ENCODE measurements around the gene CHAC2.
"Not testable (repeated sequence)": the region's sequence is repeated elsewhere in the genome, so short reads cannot be mapped to it uniquely, and the experiment has no call there.

The CHAC2 gene

DNA sequence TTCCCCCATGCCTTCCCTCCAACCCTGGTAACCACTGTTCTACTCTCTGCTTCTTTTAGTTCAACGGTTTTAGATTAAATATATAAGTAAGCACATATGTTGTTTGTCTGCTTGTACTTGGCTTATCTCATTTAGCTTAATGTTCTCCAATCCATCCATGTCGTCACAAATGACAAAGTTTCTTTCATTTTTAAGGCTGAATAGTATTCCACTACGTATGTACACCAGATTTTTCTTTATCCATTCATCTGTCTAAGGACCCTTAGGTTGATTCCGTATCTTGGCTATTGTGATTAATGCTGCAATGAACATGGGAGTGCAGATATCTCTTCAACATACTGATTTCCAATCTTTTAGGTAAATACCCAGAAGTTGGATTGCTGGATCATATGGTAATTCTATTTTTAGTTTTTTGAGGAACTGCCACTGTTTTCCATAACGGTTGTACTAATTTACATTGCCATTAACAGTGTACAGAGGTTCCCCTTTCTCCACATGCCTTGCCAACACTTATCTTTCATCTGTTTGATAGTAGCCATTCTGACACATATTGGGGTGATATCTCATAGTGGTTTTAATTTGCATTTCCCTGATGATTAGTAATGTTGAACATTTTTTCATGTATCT, 11.0 kb downstream of the CHAC2 start:
- no peak for DNase-seq

DNA sequence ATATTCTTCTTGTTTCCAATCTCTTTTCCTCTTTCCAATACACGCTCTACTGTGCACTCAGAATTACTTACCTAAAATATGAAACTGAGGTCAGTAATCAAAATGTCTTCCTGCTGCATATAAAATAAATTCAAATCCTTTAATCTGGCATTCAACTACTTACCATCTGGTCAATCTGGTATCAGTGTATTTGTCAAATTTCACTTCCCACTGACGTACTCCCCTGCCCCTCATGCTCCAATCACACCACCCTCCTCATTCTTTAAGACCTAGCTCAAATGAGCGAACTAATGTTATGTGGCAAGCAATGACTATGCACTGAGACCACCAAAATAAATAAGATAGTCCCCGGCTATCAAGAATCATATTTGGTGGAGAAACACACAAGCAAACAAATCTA, 12.5 kb downstream of the CHAC2 start:
- no peak for DNase-seq

DNA sequence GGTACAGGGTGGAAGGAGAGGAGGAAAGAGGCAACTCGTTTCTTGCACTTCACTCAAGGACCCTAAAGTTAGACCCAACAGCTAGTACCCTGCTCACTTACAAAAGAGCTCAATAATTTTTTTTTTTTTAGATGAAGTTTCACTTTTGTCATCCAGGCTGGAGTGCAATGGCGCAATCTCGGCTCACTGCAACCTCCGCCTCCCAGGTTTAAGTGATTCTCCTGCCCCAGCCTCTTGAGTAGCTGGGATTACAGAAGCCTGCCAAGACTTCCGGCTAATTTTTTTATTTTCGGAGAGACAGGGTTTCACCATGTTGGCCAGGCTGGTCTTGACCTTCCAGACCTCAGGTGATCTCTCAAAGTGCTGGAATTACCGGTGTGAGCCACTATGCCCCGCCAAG, 15.1 kb downstream of the CHAC2 start:
- DNase-seq: no peak

DNA sequence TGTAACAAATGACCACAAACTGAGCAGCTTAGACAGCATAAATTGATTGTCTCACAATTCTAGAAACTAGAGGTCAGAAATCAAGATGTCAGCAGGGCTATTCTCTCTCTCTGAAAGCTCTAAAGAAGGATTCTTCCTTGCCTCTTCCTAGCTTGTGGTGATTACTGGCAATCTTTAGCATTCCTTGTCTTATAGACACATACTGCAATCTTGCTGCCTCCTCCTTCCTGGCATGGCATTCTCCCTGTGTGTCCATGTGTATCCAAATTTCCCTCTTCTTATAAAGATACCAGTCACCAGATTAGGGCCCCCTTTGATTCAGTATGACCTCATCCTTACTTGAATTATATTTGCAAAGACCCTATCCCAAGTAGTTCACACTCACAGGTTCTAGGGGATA, 16.8 kb downstream of the CHAC2 start:
- DNase-seq: no peak

- no peak for DNase-seq
Observed at GRCh38 chr2:53785366-53785765, 17.8 kb downstream of the CHAC2 start.

DNA sequence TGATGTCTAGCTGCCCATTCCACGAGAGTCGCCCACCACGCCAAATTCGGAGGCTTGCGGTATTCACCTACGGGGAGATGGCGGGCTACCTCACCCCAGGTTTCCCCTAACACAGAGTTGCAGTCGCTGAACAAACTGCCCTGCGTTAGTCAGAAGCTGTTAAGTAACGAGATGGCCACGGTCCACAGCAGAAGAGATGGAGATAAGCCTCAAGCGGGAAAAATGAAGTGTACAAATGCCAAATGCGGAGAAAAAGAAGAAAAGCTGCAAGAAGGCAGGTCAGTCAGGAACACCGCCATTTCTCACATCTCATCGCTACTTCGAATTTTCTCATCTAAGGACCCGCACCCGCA, 18.7 kb downstream of the CHAC2 start:
- no peak for DNase-seq

DNA sequence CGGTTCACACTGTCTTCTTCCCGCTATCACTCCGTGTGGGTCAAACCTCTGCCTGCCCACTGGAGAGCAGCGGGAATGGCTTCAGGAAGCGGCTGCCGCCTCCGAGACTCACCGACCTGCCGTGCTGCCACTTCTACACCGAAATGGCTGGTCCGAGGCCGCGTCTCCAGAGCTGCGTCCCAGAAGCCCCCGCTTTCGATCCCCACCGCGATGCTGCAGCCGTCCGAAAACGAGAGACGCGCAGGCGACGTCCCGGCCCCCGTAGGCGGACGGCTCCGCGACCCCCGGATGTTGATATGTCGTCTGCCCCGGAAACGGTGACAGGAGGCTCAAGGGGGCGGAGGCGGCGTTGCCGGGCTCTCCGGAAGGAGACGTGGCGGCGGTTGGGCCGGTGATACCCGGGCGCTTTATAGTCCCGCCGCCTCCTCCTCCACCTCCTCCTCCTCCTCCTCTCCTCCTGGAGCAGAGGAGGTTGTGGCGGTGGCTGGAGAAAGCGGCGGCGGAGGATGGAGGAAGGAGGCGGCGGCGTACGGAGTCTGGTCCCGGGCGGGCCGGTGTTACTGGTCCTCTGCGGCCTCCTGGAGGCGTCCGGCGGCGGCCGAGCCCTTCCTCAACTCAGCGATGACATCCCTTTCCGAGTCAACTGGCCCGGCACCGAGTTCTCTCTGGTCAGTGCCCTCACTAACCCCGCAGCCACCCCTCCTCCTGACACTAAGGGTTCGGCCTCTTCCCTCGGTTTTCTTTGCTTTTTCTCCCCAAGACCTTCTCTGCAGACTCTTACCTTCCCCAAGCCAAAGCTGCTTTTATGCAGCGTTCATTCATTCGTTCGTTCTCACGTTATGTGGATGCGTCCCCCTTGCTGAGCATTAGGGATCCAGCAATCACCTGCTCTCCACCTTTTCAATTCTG, 19.4 kb downstream of the CHAC2 start, which contains the start of the genes ASB3 and ERLEC1:
TSS of gene ASB3 (minus strand) at position 249 of the 909 bp plus-strand sequence. CDS start 21,381 bp downstream, outside the sequence.
TSS of gene ERLEC1 (plus strand) at position 340 of the 909 bp plus-strand sequence. CDS start at position 507, 167 bp downstream.
- peak; percentile 49 for DNase-seq

DNA sequence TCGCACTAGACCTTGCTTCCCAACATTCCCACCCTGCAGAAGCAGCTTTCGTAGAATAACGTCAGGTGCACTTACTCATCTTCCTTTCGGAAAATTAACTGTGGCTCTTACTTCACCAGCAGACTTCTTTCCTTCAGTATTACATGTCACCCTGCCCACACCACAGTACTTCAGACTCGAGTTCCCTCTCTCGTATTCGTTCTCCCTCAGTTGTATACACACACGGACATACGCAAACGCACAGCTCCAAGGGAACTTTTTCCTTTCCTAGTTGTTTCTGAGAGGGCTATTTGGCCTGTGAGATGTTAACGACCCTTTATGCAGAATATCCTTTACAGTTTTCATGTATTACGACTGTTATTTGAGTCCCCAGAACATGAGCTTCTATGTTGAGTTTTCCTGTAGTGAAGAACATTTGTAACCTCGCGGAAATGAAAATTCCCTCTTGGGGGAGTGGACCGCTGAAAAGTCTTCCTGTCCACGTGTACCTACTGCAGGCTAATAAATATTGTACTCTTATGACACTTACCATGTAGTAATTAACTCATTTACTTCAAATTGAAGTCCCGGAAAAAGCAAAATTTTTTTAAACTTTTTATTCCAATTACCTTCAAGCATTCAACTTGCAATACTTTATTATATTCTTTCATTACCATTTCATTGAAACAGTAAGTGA, 20.1 kb downstream of the CHAC2 start:
- DNase-seq: no peak

DNA sequence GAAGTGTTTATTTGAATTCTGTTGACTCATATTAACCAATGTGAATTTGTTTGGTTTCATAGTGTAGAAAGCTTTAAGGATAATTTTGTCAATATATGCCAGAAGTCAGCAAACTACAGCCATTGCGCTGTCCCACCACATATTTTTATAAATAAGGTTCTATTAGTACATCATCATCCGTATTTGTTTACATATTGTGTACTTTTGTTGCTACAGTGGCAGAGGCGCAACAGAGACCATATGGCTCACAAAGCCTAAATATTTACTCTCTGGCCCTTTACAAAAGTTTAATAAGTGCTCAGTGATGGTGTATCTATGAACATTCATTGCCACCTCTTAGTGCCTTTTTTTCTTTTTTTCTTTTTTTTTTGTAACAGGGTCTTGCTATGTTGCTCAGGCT, 25.7 kb downstream of the CHAC2 start:
- DNase-seq: no peak

GRCh38 chr2:53793821-53794220, 26.2 kb downstream of the CHAC2 start:
- no peak for DNase-seq

DNA sequence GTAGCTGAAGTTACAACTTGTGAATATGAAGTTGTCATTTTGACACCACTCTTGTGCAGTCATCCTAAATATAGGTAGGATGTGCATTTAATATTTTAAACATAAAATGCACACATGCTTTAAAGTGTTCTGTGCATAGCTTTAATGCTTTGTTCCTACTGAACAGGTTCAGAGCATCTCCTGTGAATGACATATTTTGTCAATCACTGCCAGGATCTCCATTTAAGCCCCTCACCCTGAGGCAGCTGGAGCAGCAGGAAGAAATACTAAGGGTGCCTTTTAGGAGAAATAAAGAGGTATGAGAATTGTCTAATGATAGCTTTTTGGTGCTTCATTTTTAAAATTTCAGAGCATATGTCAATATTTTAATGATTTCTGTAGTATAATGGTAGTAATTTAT, 33.9 kb downstream of the CHAC2 start:
- DNase-seq: no peak

- DNase-seq: no peak
Observed at GRCh38 chr2:53802617-53803151, 35.1 kb downstream of the CHAC2 start.

GRCh38 chr2:53811601-53812000, 44.0 kb downstream of the CHAC2 start:
- no peak for DNase-seq

- DNase-seq: no peak
Observed at GRCh38 chr2:53813151-53813550, 45.5 kb downstream of the CHAC2 start.

DNA sequence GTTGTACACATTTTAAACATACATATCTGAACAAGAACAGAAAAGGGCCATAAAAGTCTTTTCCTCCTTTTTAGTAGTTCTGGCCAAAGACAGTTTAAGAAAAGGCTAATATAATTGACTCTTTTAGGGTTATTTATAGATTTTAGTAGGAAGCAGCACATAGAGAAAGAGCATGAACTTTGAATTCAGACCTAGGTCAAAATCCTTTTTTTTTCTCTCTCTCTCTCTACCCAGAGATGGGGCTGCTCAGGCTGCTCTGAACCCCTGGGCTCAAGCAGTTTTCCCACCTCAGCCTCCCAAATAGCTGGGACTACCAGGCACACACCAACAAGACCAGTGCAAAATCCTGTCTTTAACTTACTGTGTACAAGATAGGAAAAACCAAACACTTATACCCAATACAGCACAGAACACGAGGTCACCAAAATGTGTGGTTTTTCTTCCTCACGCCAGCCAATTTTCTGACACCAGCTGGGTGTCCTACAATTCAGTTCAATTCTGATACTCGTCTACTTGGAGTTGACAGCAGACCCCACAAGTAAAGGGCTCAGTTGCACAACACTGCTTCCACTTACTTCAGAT, 51.3 kb downstream of the CHAC2 start:
- DNase-seq: no peak

- DNase-seq: no peak
Observed at GRCh38 chr2:53819634-53820033, 52.0 kb downstream of the CHAC2 start.

DNA sequence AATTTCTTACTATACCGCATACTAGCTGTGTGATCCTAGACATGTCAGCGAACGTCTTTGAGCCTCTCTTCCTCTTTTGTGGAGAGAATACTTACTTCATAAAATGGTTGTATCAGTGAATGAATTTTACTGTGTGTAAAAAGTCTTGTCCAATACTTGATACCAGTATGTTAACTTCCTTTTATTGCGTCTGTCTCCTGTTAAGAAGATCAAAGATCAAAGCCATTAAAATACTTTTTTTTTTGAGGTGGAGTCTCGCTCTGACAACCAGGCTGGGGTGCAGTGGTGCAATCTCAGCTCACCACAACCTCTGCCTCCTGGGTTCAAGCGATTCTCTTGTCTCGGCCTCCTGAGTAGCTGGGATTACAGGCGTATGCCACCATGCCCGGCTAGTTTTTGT, 52.4 kb downstream of the CHAC2 start:
- DNase-seq: no peak

- DNase-seq: no peak
Observed at GRCh38 chr2:53820711-53821110, 53.1 kb downstream of the CHAC2 start.

GRCh38 chr2:53821810-53822209, 54.2 kb downstream of the CHAC2 start:
- DNase-seq: no peak

GRCh38 chr2:53823639-53824038, 56.0 kb downstream of the CHAC2 start:
- not testable (repeated sequence) for DNase-seq

Measured in cortex of kidney (tissue), 1 donor.